HCT116 (cell line): ENCODE measurements around the gene OR8G5. TPM values are rescaled to one million over a fixed set of nuclear protein-coding genes. Genes with fewer than 3 reads are reported as not detected.

Source experiments
- ATAC-seq: fragments of 200-7000 bp; cut with Tn5 transposase; 2 replicates; pipeline ENCODE4 v1.9.1; 2020; ENCODE audit warnings: mild to moderate bottlenecking, moderate library complexity
- BruUV-seq: library from RNA; stranded (reverse); fragments of 400-500 nt; replicated peaks from 2 replicates; lab custom pipeline; 2021; lab: Mats Ljungman, UMichigan
- CTCF ChIA-PET: fragments of 300-600 bp; sonication (Branson Sonifier 250); formaldehyde crosslinking; loops from one replicate; lab custom pipeline; 2021; ENCODE audit warnings: antibody characterized with exemption; lab: Charles Lee
- POLR2A ChIA-PET: fragments of 300-600, 350-600 bp; sonication (Branson Sonifier 250); formaldehyde crosslinking; loops from one replicate; lab custom pipeline; 2021; ENCODE audit warnings: antibody characterized with exemption; lab: Charles Lee
- RAD21 ChIA-PET, 2 experiments: fragments of 300-600 bp; sonication (Branson Sonifier 250); formaldehyde crosslinking; loops; one replicate each; lab custom pipeline; 2023; ENCODE audit warnings: low total read pairs in 2 of 2; ENCODE audit not compliant: uncharacterized antibody in 2 of 2, unreplicated experiment in 2 of 2, low non-redundant PET in 1 of 2; lab: Charles Lee
- DNase-seq: peaks from one replicate; pipeline ENCODE4 v3.0.0-alpha.2; 2010; ENCODE audit warnings: low read depth, low spot score
- H2AFZ ChIP-seq: fragments of 200-600 bp; shearing (Covaris generic), sonication (generic); 2 replicates; pipeline ENCODE4 v1.6.1; 2017; ENCODE audit warnings: low read depth, mixed run types, mixed read lengths, antibody characterized with exemption, low read length; ENCODE audit not compliant: poor library complexity, severe bottlenecking
- H3K27ac ChIP-seq: 2 replicates; pipeline ENCODE4 v1.5.1; 2012; ENCODE audit warnings: low read depth, low read length
- H3K27me3 ChIP-seq: fragments of 200-600 bp; sonication (generic); 2 replicates; pipeline ENCODE4 v1.6.1; 2016; ENCODE audit warnings: mixed run types, low read length, mixed read lengths; ENCODE audit not compliant: insufficient read depth
- H3K36me3 ChIP-seq, 2 experiments: fragments of 200-500 bp in 1 of 2; fragments of 200-600 bp in 1 of 2; sonication (Bioruptor generic) in 1 of 2; sonication (generic) in 1 of 2; 2 replicates each; pipeline versions ENCODE4 v1.5.1 to v1.6.1; 2014 to 2016; ENCODE audit warnings: low read length in 2 of 2, inconsistent platforms in 1 of 2, mixed read lengths in 1 of 2, mixed run types in 1 of 2; ENCODE audit not compliant: insufficient read depth in 2 of 2, control insufficient read depth in 1 of 2
- H3K4me1 ChIP-seq, 2 experiments: fragments of 200-600 bp in 1 of 2; sonication (generic) in 1 of 2; 2 replicates each; pipeline versions ENCODE4 v1.5.1 to v1.6.1; 2012 to 2017; ENCODE audit warnings: low read length in 2 of 2, inconsistent platforms in 1 of 2, mild to moderate bottlenecking in 1 of 2, mixed read lengths in 1 of 2, mixed run types in 1 of 2, moderate library complexity in 1 of 2; ENCODE audit not compliant: insufficient read depth in 2 of 2, control insufficient read depth in 1 of 2
- H3K4me2 ChIP-seq: fragments of 200-600 bp; sonication (generic); 2 replicates; pipeline ENCODE4 v1.6.1; 2017; ENCODE audit warnings: mixed run types, low read length, mixed read lengths
- H3K4me3 ChIP-seq, 2 experiments: fragments of 200-600 bp in 1 of 2; sonication (generic) in 1 of 2; replicated peaks in 1 of 2; 2 replicates each; pipeline ENCODE4 v1.5.1; 2011 to 2016; ENCODE audit warnings: low read length in 2 of 2, control low read depth in 1 of 2, low read depth in 1 of 2, mild to moderate bottlenecking in 1 of 2, mixed read lengths in 1 of 2, mixed run types in 1 of 2
- H3K79me2 ChIP-seq: fragments of 200-600 bp; sonication (generic); 2 replicates; pipeline ENCODE4 v1.6.1; 2017; ENCODE audit warnings: mild to moderate bottlenecking, mixed run types, low read length, moderate library complexity, mixed read lengths; ENCODE audit not compliant: insufficient read depth
- H3K9ac ChIP-seq: fragments of 200-600 bp; sonication (generic); 2 replicates; pipeline ENCODE4 v1.6.1; 2016; ENCODE audit warnings: low read length, mixed read lengths
- H3K9me2 ChIP-seq: fragments of 200-600 bp; sonication (generic), shearing (Covaris generic); 2 replicates; pipeline ENCODE4 v1.6.1; 2017; ENCODE audit warnings: mixed run types, mild to moderate bottlenecking, moderate library complexity; ENCODE audit not compliant: insufficient read depth
- H3K9me3 ChIP-seq, 2 experiments: fragments of 200-500 bp in 1 of 2; fragments of 200-600 bp in 1 of 2; sonication (Bioruptor generic) in 1 of 2; sonication (generic) in 1 of 2; 2 replicates each; pipeline ENCODE4 v1.6.1; 2014 to 2017; ENCODE audit warnings: low read length in 2 of 2, mixed read lengths in 2 of 2, inconsistent platforms in 1 of 2, low read depth in 1 of 2, mild to moderate bottlenecking in 1 of 2, mixed run types in 1 of 2, moderate library complexity in 1 of 2; ENCODE audit not compliant: control insufficient read depth in 1 of 2, insufficient read depth in 1 of 2
- H4K20me1 ChIP-seq: fragments of 200-600 bp; sonication (generic), shearing (Covaris generic); 2 replicates; pipeline ENCODE4 v1.6.1; 2017; ENCODE audit warnings: mixed run types, mild to moderate bottlenecking, moderate library complexity; ENCODE audit not compliant: insufficient read depth
- CBX3 ChIP-seq: IDR thresholded peaks from 2 replicates; pipeline ENCODE4 v1.6.1; 2012; ENCODE audit warnings: low read depth
- EGR1 ChIP-seq: IDR thresholded peaks from 2 replicates; pipeline ENCODE4 v1.6.1; 2012; ENCODE audit warnings: low read depth
- EZH2phosphoT487 ChIP-seq: fragments of 200-600 bp; IDR thresholded peaks from 2 replicates; pipeline ENCODE4 v1.6.1; 2018; ENCODE audit warnings: antibody characterized with exemption, borderline replicate concordance
- FOSL1 ChIP-seq: IDR thresholded peaks from 2 replicates; pipeline ENCODE4 v1.6.1; 2012; ENCODE audit warnings: low read depth
- POLR2A ChIP-seq: IDR thresholded peaks from 2 replicates; pipeline ENCODE4 v1.7.0; 2011; ENCODE audit warnings: borderline replicate concordance; ENCODE audit not compliant: insufficient read depth, insufficient read length; ENCODE audit errors: extremely low read depth
- RAD21 ChIP-seq: IDR thresholded peaks from 2 replicates; pipeline ENCODE4 v1.6.1; 2012; ENCODE audit warnings: low read depth, mild to moderate bottlenecking
- SIN3A ChIP-seq: IDR thresholded peaks from 2 replicates; pipeline ENCODE4 v1.6.1; 2012; ENCODE audit warnings: low read depth
- SRF ChIP-seq: IDR thresholded peaks from 2 replicates; pipeline ENCODE4 v1.6.1; 2012; ENCODE audit warnings: low read depth
- YY1 ChIP-seq: IDR thresholded peaks from 2 replicates; pipeline ENCODE4 v1.6.1; 2011; ENCODE audit warnings: low read length, low read depth, moderate library complexity, mild to moderate bottlenecking; ENCODE audit not compliant: insufficient replicate concordance; ENCODE audit errors: extremely low read depth
- ZNF274 ChIP-seq: fragments of 200-500 bp; sonication (Bioruptor generic); IDR thresholded peaks from 2 replicates; pipeline ENCODE4 v1.6.1; 2014; ENCODE audit warnings: mild to moderate bottlenecking, low read depth, low read length, inconsistent platforms
- intact Hi-C: fragments of 100-400 bp; cut with micrococcal nuclease; formaldehyde crosslinking; loops from 2 replicates; pipeline ENCODE4 v1.10.0; 2022
- total RNA-seq: library from RNA; stranded (reverse); gene quantifications from one replicate; pipeline ENCODE4 v1.2.1, GENCODE V29; 2021; ENCODE audit not compliant: unreplicated experiment
- TF ChIP-seq, protein P1 (sequence below), 3 experiments: fragments of 200-600 bp in 1 of 3; sonication (generic) in 1 of 3; IDR thresholded peaks in 2 of 3; conservative IDR thresholded peaks in 1 of 3; 2 replicates each; pipeline ENCODE4 v1.5.1; 2012 to 2017; ENCODE audit warnings: low read depth in 2 of 3, low read length in 2 of 3, antibody characterized with exemption in 1 of 3, borderline replicate concordance in 1 of 3, control low read depth in 1 of 3, mild to moderate bottlenecking in 1 of 3, mixed read lengths in 1 of 3, mixed run types in 1 of 3, moderate library complexity in 1 of 3; ENCODE audit not compliant: insufficient read depth in 1 of 3
- TF ChIP-seq, protein P2 (sequence below): IDR thresholded peaks from 2 replicates; pipeline ENCODE4 v1.6.1; 2012

OR8G5 gene
- total RNA-seq, 1 experiment from 2014 or later = not detected

DNA sequence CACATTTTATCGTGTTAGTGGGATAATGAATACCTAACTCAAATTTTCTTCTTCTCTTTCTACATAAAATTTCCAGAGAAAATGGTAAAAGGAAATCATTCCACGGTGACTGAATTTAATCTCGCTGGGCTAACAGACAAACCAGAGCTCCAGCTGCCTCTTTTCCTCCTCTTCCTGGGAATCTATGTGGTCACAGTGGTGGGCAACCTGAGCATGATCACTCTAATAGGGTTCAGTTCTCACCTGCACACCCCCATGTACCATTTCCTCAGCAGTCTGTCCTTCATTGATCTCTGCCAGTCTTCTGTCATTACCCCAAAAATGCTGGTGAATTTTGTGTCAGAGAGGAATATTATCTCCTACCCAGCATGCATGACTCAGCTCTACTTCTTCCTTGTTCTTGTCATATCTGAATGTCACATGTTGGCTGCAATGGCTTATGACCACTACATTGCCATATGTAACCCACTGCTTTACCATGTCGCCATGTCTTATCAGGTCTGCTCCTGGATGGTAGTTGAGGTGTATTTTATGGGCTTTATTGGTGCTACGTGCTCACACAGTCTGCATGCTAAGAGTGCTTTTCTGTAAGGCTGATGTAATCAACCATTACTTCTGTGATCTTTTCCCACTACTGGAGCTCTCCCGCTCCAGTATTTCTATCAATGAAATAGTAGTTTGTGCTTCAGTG, 48.9 kb upstream of the OR8G5 start:
- ChIA-PET POLR2A (no interaction called here), RAD21 (no interaction called here), CTCF (no interaction called here)
- H3K79me2 ChIP-seq = no peaks in the 10 kb centered on the region
- DNase-seq = no peak
- no peaks in the 10 kb centered on the region for H3K4me1 ChIP-seq
- H3K4me3 ChIP-seq = no peak overlapping the region
- intact Hi-C loops = no loop called here
- no peaks in the 10 kb centered on the region for H3K9me3 ChIP-seq
- H2AFZ ChIP-seq = no peak overlapping the region
- no peaks in the 10 kb centered on the region for H3K36me3 ChIP-seq
- H3K9ac ChIP-seq = no peak overlapping the region
- H3K27me3 ChIP-seq = peaks cover 34% of the 10 kb centered on the region; the same call in 1 of the 2 replicates
- BruUV-seq = no TSS peak
- no peaks in the 10 kb centered on the region for H4K20me1 ChIP-seq
- TF ChIP-seq CBX3 = no peak
- TF ChIP-seq ZNF274 = no peak
- TF ChIP-seq, protein P1, sequence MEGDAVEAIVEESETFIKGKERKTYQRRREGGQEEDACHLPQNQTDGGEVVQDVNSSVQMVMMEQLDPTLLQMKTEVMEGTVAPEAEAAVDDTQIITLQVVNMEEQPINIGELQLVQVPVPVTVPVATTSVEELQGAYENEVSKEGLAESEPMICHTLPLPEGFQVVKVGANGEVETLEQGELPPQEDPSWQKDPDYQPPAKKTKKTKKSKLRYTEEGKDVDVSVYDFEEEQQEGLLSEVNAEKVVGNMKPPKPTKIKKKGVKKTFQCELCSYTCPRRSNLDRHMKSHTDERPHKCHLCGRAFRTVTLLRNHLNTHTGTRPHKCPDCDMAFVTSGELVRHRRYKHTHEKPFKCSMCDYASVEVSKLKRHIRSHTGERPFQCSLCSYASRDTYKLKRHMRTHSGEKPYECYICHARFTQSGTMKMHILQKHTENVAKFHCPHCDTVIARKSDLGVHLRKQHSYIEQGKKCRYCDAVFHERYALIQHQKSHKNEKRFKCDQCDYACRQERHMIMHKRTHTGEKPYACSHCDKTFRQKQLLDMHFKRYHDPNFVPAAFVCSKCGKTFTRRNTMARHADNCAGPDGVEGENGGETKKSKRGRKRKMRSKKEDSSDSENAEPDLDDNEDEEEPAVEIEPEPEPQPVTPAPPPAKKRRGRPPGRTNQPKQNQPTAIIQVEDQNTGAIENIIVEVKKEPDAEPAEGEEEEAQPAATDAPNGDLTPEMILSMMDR (IDR thresholded peaks at IDR 0.05 in 2 of 3, conservative IDR thresholded peaks at IDR 0.05 in 1 of 3; ENCODE audit: borderline replicate concordance in 1 of 3, insufficient read depth in 1 of 3, low read depth in 2 of 3, low read length in 2 of 3) = no peak
- TF ChIP-seq FOSL1 = no peak
- TF ChIP-seq, protein P2, sequence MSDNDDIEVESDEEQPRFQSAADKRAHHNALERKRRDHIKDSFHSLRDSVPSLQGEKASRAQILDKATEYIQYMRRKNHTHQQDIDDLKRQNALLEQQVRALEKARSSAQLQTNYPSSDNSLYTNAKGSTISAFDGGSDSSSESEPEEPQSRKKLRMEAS = no peak
- TF ChIP-seq, all 23 proteins: peak for 0
- Histone ChIP-seq H3K4me2 (no peak overlapping the region), H3K9me2 (no peaks in the 10 kb centered on the region), H3K27ac (no peak overlapping the region)
- ATAC-seq = no peak

DNA sequence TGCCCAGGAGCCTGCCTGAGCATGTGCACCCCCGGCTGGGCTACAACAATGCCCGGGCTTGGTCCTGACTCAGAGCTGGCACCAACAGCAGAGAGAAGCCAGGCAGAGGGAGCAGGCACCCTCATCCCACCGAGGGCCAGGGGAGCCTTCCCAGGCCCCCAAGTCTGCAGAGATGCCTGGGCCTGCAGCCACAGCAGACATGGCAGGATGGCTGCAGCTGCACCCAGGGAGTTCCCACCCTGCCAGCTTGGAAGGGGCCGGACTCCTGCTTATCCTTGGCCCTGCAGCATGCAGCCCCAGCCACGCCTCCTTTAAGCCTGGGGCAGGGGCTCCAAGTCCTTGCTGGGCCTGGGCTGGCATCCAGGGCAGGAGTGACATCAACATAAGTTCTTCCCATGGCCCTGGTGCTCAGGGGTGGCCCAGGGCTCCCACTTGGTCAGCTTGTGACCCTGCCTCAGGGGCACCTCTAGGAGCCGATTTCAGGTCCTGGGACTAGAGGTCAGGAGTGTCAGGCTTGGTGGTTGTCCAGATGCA, 46.3 kb upstream of the OR8G5 start:
- ATAC-seq (no peak), DNase-seq (no peak)
- Histone ChIP-seq H3K79me2 (no peaks in the 10 kb centered on the region), H2AFZ (no peak overlapping the region), H3K4me2 (no peak overlapping the region), H3K27ac (no peak overlapping the region), H3K9me2 (no peaks in the 10 kb centered on the region), H3K4me1 (no peaks in the 10 kb centered on the region), H3K27me3 (peaks cover 35% of the 10 kb centered on the region), H3K9me3 (no peaks in the 10 kb centered on the region), H3K36me3 (no peaks in the 10 kb centered on the region), H3K4me3 (no peak overlapping the region), H3K9ac (no peak overlapping the region), H4K20me1 (no peaks in the 10 kb centered on the region)
- no TSS peak for BruUV-seq
- TF ChIP-seq EGR1 (no peak), POLR2A (no peak), RAD21 (no peak), EZH2phosphoT487 (no peak), SRF (no peak), SIN3A (no peak), FOSL1 (no peak), YY1 (no peak)
- TF ChIP-seq, protein P1 (IDR thresholded peaks at IDR 0.05 in 2 of 3, conservative IDR thresholded peaks at IDR 0.05 in 1 of 3; ENCODE audit: borderline replicate concordance in 1 of 3, insufficient read depth in 1 of 3, low read depth in 2 of 3, low read length in 2 of 3) = no peak
- ChIA-PET CTCF (no interaction called here), RAD21 (no interaction called here), POLR2A (no interaction called here)
- intact Hi-C loops = no loop called here
